A549 (cell line): ENCODE data around the gene TULP1. TPM values are rescaled to one million over a fixed set of nuclear protein-coding genes. Genes with fewer than 3 reads are reported as not detected.

Experiments used
- ATAC-seq, 2 experiments: fragments of 200-7000 bp in 1 of 2; fragments of >200 bp in 1 of 2; cut with Nextera tagmentation in 1 of 2; cut with Tn5 transposase in 1 of 2; 3 replicates each; pipeline versions ENCODE4 v1.8.0 to v1.9.1; 2018 to 2020; ENCODE audit warnings: mild to moderate bottlenecking in 1 of 2, moderate library complexity in 1 of 2
- CTCF ChIA-PET: fragments of 300-600 bp; sonication (Branson Sonifier 250); formaldehyde crosslinking; extraction: SDS; loops from one replicate; lab custom pipeline; 2021; ENCODE audit warnings: antibody characterized with exemption, inconsistent platforms; lab: Yijun Ruan, JAX
- POLR2A ChIA-PET: fragments of 350-600 bp; formaldehyde crosslinking; extraction: SDS; loops from one replicate; lab custom pipeline; 2021; ENCODE audit warnings: antibody characterized with exemption, inconsistent platforms; lab: Yijun Ruan, JAX
- DNase-seq, 2 experiments: peaks; one replicate each; pipeline versions ENCODE4 v3.0.0 to v3.0.0-alpha.2; 2011 to 2016; ENCODE audit warnings: low read depth in 1 of 2, low spot score in 1 of 2
- FAIRE-seq: peaks from 2 replicates; lab custom pipeline; 2011; peaks lifted over from hg19 to GRCh38; lab: Jason Lieb, UNC
- H3K27ac ChIP-seq, 2 experiments: fragments of >200 bp; sonication (Bioruptor Twin); formaldehyde crosslinking; 3 replicates each; pipeline ENCODE4 v1.5.1; 2016 to 2017
- H3K4me1 ChIP-seq: fragments of >200 bp; sonication (Bioruptor Twin); formaldehyde crosslinking; 3 replicates; pipeline ENCODE4 v1.6.1; 2016
- H3K4me2 ChIP-seq: fragments of >200 bp; sonication (Bioruptor Twin); formaldehyde crosslinking; 3 replicates; pipeline ENCODE4 v1.6.1; 2016
- H3K4me3 ChIP-seq: fragments of >200 bp; sonication (Bioruptor Twin); formaldehyde crosslinking; 3 replicates; pipeline ENCODE4 v1.5.1; 2016
- H3K9me3 ChIP-seq: fragments of >200 bp; sonication (Bioruptor Twin); formaldehyde crosslinking; 3 replicates; pipeline ENCODE4 v1.6.1; 2016
- BHLHE40 ChIP-seq: IDR thresholded peaks from 2 replicates; pipeline ENCODE4 v1.6.1; 2012; ENCODE audit warnings: low read depth, low read length, inconsistent platforms
- CTCF ChIP-seq: fragments of >200 bp; sonication (Bioruptor Twin); formaldehyde crosslinking; IDR thresholded peaks from 3 replicates; pipeline ENCODE4 v1.5.1; 2016
- EHF ChIP-seq: fragments of 250-450 bp; sonication (Bioruptor Pico); IDR thresholded peaks from 2 replicates; pipeline ENCODE4 v1.5.0; 2020; ENCODE audit warnings: mild to moderate bottlenecking
- EHMT2 ChIP-seq: fragments of 200-600 bp; sonication (generic); IDR thresholded peaks from 2 replicates; pipeline ENCODE4 v1.6.1; 2016; ENCODE audit warnings: antibody characterized with exemption, low read depth, mild to moderate bottlenecking, moderate library complexity
- ESRRA ChIP-seq: fragments of 150-350 bp; IDR thresholded peaks from 2 replicates; pipeline ENCODE4 v1.6.1; 2014; ENCODE audit warnings: mild to moderate bottlenecking, low read length, borderline replicate concordance
- HEYL ChIP-seq: fragments of 250-450 bp; sonication (Bioruptor Pico); IDR thresholded peaks from 2 replicates; pipeline ENCODE4 v1.8.0; 2021; ENCODE audit warnings: mild to moderate bottlenecking, moderate library complexity
- HOXA7 ChIP-seq: fragments of 250-450 bp; sonication (Bioruptor Pico); IDR thresholded peaks from 2 replicates; pipeline ENCODE4 v1.5.0; 2020; ENCODE audit warnings: mild to moderate bottlenecking, moderate library complexity
- JUN ChIP-seq, 2 experiments: fragments of >200 bp; sonication (Bioruptor Twin); formaldehyde crosslinking; IDR thresholded peaks; 2 replicates in 1 of 2; 3 replicates in 1 of 2; pipeline ENCODE4 v1.6.1; 2016 to 2017
- KDM5A ChIP-seq: fragments of 200-600 bp; sonication (generic); IDR thresholded peaks from 2 replicates; pipeline ENCODE4 v1.6.1; 2016; ENCODE audit warnings: antibody characterized with exemption, mild to moderate bottlenecking
- NFE2L2 ChIP-seq: fragments of 150-350 bp; conservative IDR thresholded peaks from 2 replicates; pipeline ENCODE4 v1.6.1; 2014; ENCODE audit warnings: low read length
- NPAS2 ChIP-seq: fragments of 250-450 bp; sonication (Bioruptor Pico); IDR thresholded peaks from 2 replicates; pipeline ENCODE4 v1.8.0; 2022; ENCODE audit warnings: mild to moderate bottlenecking, moderate library complexity, borderline replicate concordance
- NR3C1 ChIP-seq: fragments of >200 bp; sonication (Bioruptor Twin); formaldehyde crosslinking; IDR thresholded peaks from 3 replicates; pipeline ENCODE4 v1.6.1; 2017
- PHF8 ChIP-seq: fragments of 200-600 bp; sonication (generic); IDR thresholded peaks from 2 replicates; pipeline ENCODE4 v1.6.1; 2016; ENCODE audit warnings: low read depth, mild to moderate bottlenecking, antibody characterized with exemption, moderate library complexity, borderline replicate concordance
- RFX5 ChIP-seq: fragments of 450-650 bp; IDR thresholded peaks from 2 replicates; pipeline ENCODE4 v1.7.1; 2014; ENCODE audit warnings: antibody characterized with exemption, mild to moderate bottlenecking, moderate library complexity
- RNF2 ChIP-seq: fragments of 200-600 bp; sonication (generic); IDR thresholded peaks from 2 replicates; pipeline ENCODE4 v1.6.1; 2016; ENCODE audit warnings: low read depth, mild to moderate bottlenecking, antibody characterized with exemption, moderate library complexity, borderline replicate concordance
- SMC3 ChIP-seq: fragments of >200 bp; sonication (Bioruptor Twin); formaldehyde crosslinking; IDR thresholded peaks from 3 replicates; pipeline ENCODE4 v1.6.1; 2018; ENCODE audit warnings: inconsistent platforms
- SREBF2 ChIP-seq: fragments of 450-650 bp; IDR thresholded peaks from 2 replicates; pipeline ENCODE4 v1.6.1; 2014; ENCODE audit warnings: mild to moderate bottlenecking, moderate library complexity
- TFCP2L1 ChIP-seq: fragments of 250-450 bp; sonication (Bioruptor Pico); IDR thresholded peaks from 2 replicates; pipeline ENCODE4 v1.5.0; 2021; ENCODE audit warnings: mild to moderate bottlenecking
- ZNF302 ChIP-seq: fragments of 250-450 bp; sonication (Bioruptor Pico); IDR thresholded peaks from 2 replicates; pipeline ENCODE4 v1.9.0; 2021; ENCODE audit warnings: inconsistent platforms, mild to moderate bottlenecking, moderate library complexity
- ZSCAN20 ChIP-seq: fragments of 250-450 bp; sonication (Bioruptor Pico); IDR thresholded peaks from 2 replicates; pipeline ENCODE4 v1.8.0; 2022; ENCODE audit warnings: mild to moderate bottlenecking, moderate library complexity
- WGBS: methylation state at CpG from one replicate; pipeline ENCODE4 v1.1.6; 2017; ENCODE audit errors: missing lambda C conversion rate; 5-methylcytosine and 5-hydroxymethylcytosine counted together
- polyA plus RNA-seq, 4 experiments: library from polyadenylated mRNA; depleted of rRNA in 3 of 4; stranded (reverse); fragments of >200 nt; fragmentation: RNase III in 1 of 4; extraction: RNeasy Plus Mini Kit Qiagen cat#74134 plus additional on column Dnase treatment in 1 of 4; gene quantifications; 2 replicates in 3 of 4; 3 replicates in 1 of 4; pipeline ENCODE4 v1.2.3, GENCODE V29; 2011 to 2017
- TF ChIP-seq, protein P1 (sequence below): IDR thresholded peaks from 2 replicates; pipeline ENCODE4 v1.6.1; 2012
- TF ChIP-seq, protein P2 (sequence below): fragments of 250-450 bp; sonication (Bioruptor Pico); IDR thresholded peaks from 2 replicates; pipeline ENCODE4 v1.5.0; 2020; ENCODE audit warnings: low read depth, mild to moderate bottlenecking, moderate library complexity

The TULP1 gene
- polyA plus RNA-seq, 2 of the 4 experiments (the other 2 are of a cell fraction): not detected

DNA sequence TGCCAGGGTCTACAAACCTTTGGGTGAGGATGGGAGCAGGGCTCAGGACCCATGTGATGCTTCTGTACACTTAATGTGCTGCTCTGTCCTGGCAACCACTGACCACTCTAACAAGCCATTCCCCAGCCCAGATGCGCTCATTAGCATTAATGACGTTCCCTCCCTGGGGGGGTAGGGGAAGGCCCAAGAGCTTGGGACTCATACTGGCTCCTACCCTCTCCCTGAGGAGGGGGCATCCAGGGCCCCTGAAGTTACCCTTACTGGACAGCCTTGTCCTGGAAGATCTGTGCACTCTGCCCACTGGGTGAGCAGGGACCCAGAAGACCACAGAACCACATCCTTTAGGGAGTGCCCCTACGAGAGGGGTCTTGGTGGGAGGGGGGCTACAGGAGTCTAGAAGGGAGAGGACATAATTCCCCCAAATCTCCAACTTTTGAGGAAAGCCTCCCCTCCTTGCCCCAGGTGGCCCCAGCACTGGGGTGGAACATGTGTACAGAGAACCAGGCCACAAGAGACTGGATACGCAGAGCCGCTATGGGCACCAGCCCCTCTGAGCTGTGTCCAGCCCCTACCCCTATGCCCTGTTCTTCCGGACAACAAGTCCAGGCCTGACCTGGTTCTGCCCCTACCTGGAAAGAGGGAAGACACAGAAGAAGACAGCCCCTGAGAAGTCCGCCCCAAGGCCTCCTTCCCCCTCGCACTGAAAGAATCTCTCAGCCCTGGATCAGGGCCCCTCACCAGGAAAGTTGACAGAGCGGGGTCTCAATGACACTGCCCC, 17.2 kb downstream of the TULP1 start:
- Histone ChIP-seq H3K27ac (peak overlapping the region; percentile 78 to 95), H3K4me2 (peak overlapping the region; percentile 86), H3K4me3 (peak overlapping the region; percentile 91), H3K9me3 (no peaks in the 10 kb centered on the region), H3K4me1 (peaks cover 11% of the 10 kb centered on the region; the same call in 1 of the 3 replicates)
- TF ChIP-seq BHLHE40: no peak
- TF ChIP-seq RNF2: no peak
- no peak for TF ChIP-seq NR3C1
- TF ChIP-seq JUN (IDR thresholded peaks at IDR 0.05): no peak
- TF ChIP-seq NPAS2: no peak
- TF ChIP-seq, protein P1, sequence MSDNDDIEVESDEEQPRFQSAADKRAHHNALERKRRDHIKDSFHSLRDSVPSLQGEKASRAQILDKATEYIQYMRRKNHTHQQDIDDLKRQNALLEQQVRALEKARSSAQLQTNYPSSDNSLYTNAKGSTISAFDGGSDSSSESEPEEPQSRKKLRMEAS: no peak
- TF ChIP-seq, protein P2, sequence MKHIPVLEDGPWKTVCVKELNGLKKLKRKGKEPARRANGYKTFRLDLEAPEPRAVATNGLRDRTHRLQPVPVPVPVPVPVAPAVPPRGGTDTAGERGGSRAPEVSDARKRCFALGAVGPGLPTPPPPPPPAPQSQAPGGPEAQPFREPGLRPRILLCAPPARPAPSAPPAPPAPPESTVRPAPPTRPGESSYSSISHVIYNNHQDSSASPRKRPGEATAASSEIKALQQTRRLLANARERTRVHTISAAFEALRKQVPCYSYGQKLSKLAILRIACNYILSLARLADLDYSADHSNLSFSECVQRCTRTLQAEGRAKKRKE (CRISPR knock-in tag): no peak
- TF ChIP-seq RFX5: no peak
- TF ChIP-seq TFCP2L1 (CRISPR knock-in tag): no peak
- no peak for TF ChIP-seq HOXA7
- TF ChIP-seq EHF: no peak
- TF ChIP-seq PHF8: no peak
- no peak for TF ChIP-seq ZNF302 (CRISPR knock-in tag)
- TF ChIP-seq CTCF: no peak
- TF ChIP-seq KDM5A: no peak
- no peak for TF ChIP-seq NFE2L2
- no peak for TF ChIP-seq HEYL (CRISPR knock-in tag)
- no peak for TF ChIP-seq SMC3
- TF ChIP-seq ZSCAN20 (CRISPR knock-in tag): no peak
- POLR2A ChIA-PET: no interaction called here
- CTCF ChIA-PET: interaction anchor here (1.1 kb wide), 1 partner anchor 28 kb away, joined by 4 read pairs; no protein-coding TSS in a partner anchor
- ATAC-seq (no peak), FAIRE-seq (no peak), DNase-seq (no peak)
- 100% methylated on average over 4 of the region's 9 CpGs for WGBS

GRCh38 chr6:35494161-35494563, 18.5 kb downstream of the TULP1 start:
- H3K4me2 ChIP-seq: no peak overlapping the region
- no peak for FAIRE-seq
- peaks cover 11% of the 10 kb centered on the region; the same call in 1 of the 3 replicates for H3K4me1 ChIP-seq
- TF ChIP-seq, protein P2 (CRISPR knock-in tag): no peak
- TF ChIP-seq ESRRA: no peak
- TF ChIP-seq SREBF2: no peak
- no peak for TF ChIP-seq EHMT2
- TF ChIP-seq NPAS2: no peak
- no peaks in the 10 kb centered on the region for H3K9me3 ChIP-seq
- ChIA-PET CTCF (no interaction called here), POLR2A (no interaction called here)
- no peak for DNase-seq
- 71% methylated on average over 2 of the region's 4 CpGs for WGBS
- ATAC-seq: no peak
- no peak overlapping the region for H3K27ac ChIP-seq
- no peak overlapping the region for H3K4me3 ChIP-seq
